Activated CD4-positive, CD25-positive, alpha-beta regulatory T cell (primary cell): ENCODE data around the gene SEPHS2.
"Not testable (repeated sequence)": the region's sequence is repeated elsewhere in the genome, so short reads cannot be mapped to it uniquely, and the experiment has no call there.

ENCODE experiments used
- DNase-seq, 4 experiments: peaks; one replicate each; lab custom pipeline; 2025; lab: John Stamatoyannopoulos, UW

The SEPHS2 gene

GRCh38 chr16:30470170-30470512, 24.5 kb upstream of the SEPHS2 start:
- DNase-seq: no peak

GRCh38 chr16:30464078-30464477, 18.4 kb upstream of the SEPHS2 start:
- DNase-seq: no peak

- not testable (repeated sequence) for DNase-seq
Observed at GRCh38 chr16:30461426-30461825, 15.8 kb upstream of the SEPHS2 start.

- DNase-seq: no peak
Observed at GRCh38 chr16:30459456-30459855, 13.8 kb upstream of the SEPHS2 start.

GRCh38 chr16:30458561-30459394, 13.1 kb upstream of the SEPHS2 start:
- DNase-seq: peak; percentile 52 to 63 (median 56)

- DNase-seq: no peak
Observed at GRCh38 chr16:30457743-30458560, 12.3 kb upstream of the SEPHS2 start.

GRCh38 chr16:30457256-30457655, 11.6 kb upstream of the SEPHS2 start:
- DNase-seq: no peak

GRCh38 chr16:30456302-30456701, 10.6 kb upstream of the SEPHS2 start:
- DNase-seq: no peak

GRCh38 chr16:30452709-30453580, 7.3 kb upstream of the SEPHS2 start:
- DNase-seq: not testable (repeated sequence)

- DNase-seq: no peak
Observed at GRCh38 chr16:30449116-30449435, 3.4 kb upstream of the SEPHS2 start.

- DNase-seq: no peak
Observed at GRCh38 chr16:30447512-30448226, 2.0 kb upstream of the SEPHS2 start.

- DNase-seq: no peak
Observed at GRCh38 chr16:30446203-30446595, 525 bp upstream of the SEPHS2 start.

- no peak for DNase-seq
Observed at GRCh38 chr16:30445149-30445407, 596 bp downstream of the SEPHS2 start.

- DNase-seq: no peak
Observed at GRCh38 chr16:30444231-30445148, 1.2 kb downstream of the SEPHS2 start.

GRCh38 chr16:30443631-30444030, 2.0 kb downstream of the SEPHS2 start:
- no peak for DNase-seq

GRCh38 chr16:30439720-30440348, 5.8 kb downstream of the SEPHS2 start:
- DNase-seq: no peak

- no peak for DNase-seq
Observed at GRCh38 chr16:30438835-30439234, 6.8 kb downstream of the SEPHS2 start.

- DNase-seq: no peak
Observed at GRCh38 chr16:30437511-30438046, 8.1 kb downstream of the SEPHS2 start.

- peak in 2 of 4 experiments; percentile 11 to 35 for DNase-seq
Observed at GRCh38 chr16:30434852-30435251, 10.8 kb downstream of the SEPHS2 start.

- DNase-seq: peak in 1 of 4 experiments; percentile 57
Observed at GRCh38 chr16:30430428-30430970, 15.2 kb downstream of the SEPHS2 start.
